PC-3 (cell line): Measurements from ENCODE around the gene MAN1B1. TPM values are rescaled to one million over a fixed set of nuclear protein-coding genes. Genes with fewer than 3 reads are reported as not detected.
"Not testable (repeated sequence)": the region's sequence is repeated elsewhere in the genome, so short reads cannot be mapped to it uniquely, and the experiment has no call there.

Experiments
- ATAC-seq: fragments of 200-7000 bp; cut with Tn5 transposase; 2 replicates; pipeline ENCODE4 v1.9.1; 2020; ENCODE audit warnings: mild to moderate bottlenecking, moderate library complexity
- BruUV-seq: library from RNA; stranded (reverse); fragments of 400-500 nt; replicated peaks from 2 replicates; lab custom pipeline; 2021; lab: Mats Ljungman, UMichigan
- CTCF ChIA-PET: fragments of 300-600 bp; sonication (Branson Sonifier 250); formaldehyde crosslinking; loops from one replicate; lab custom pipeline; 2022; ENCODE audit warnings: antibody characterized with exemption; lab: Charles Lee
- POLR2A ChIA-PET: fragments of 300-600 bp; sonication (Branson Sonifier 250); formaldehyde crosslinking; loops from one replicate; lab custom pipeline; 2022; ENCODE audit warnings: antibody characterized with exemption; ENCODE audit not compliant: unreplicated experiment; lab: Charles Lee
- DNase-seq: peaks from one replicate; pipeline ENCODE4 v3.0.0-alpha.2; 2015
- H2AFZ ChIP-seq: fragments of 300-600 bp; sonication (generic); 2 replicates; pipeline ENCODE4 v1.6.0; 2016; ENCODE audit warnings: antibody characterized with exemption, low read length
- H3F3A ChIP-seq: fragments of 300-600 bp; sonication (generic); one replicate; pipeline ENCODE4 v1.6.0; 2017; ENCODE audit warnings: antibody characterized with exemption, low read length, control low read depth, mild to moderate bottlenecking; ENCODE audit not compliant: unreplicated experiment
- H3K27ac ChIP-seq: fragments of 300-600 bp; sonication (generic); 2 replicates; pipeline ENCODE4 v1.5.1; 2016; ENCODE audit warnings: mild to moderate bottlenecking, low read length
- H3K27me3 ChIP-seq: fragments of 300-600 bp; sonication (generic); 2 replicates; pipeline ENCODE4 v1.6.1; 2016; ENCODE audit warnings: low read length, mixed read lengths
- H3K36me3 ChIP-seq: fragments of 300-600 bp; sonication (generic); 2 replicates; pipeline ENCODE4 v1.6.1; 2016; ENCODE audit warnings: low read depth, mixed run types, low read length, mixed read lengths
- H3K4me1 ChIP-seq: fragments of 300-600 bp; sonication (generic); 2 replicates; pipeline ENCODE4 v1.5.1; 2016; ENCODE audit warnings: low read length; ENCODE audit not compliant: insufficient read depth
- H3K4me2 ChIP-seq: fragments of 300-600 bp; sonication (generic); 2 replicates; pipeline ENCODE4 v1.6.0; 2016; ENCODE audit warnings: low read length
- H3K4me3 ChIP-seq: fragments of 300-600 bp; sonication (generic); 2 replicates; pipeline ENCODE4 v1.5.1; 2016; ENCODE audit warnings: mild to moderate bottlenecking, low read length, mixed read lengths
- H3K79me2 ChIP-seq: fragments of 300-600 bp; sonication (generic); 2 replicates; pipeline ENCODE4 v1.6.1; 2017; ENCODE audit warnings: low read length, mixed read lengths
- H3K9ac ChIP-seq: fragments of 300-600 bp; sonication (generic); 2 replicates; pipeline ENCODE4 v1.6.0; 2016; ENCODE audit warnings: mild to moderate bottlenecking, low read length
- H3K9me2 ChIP-seq: fragments of 300-600 bp; sonication (generic); replicated peaks from 2 replicates; pipeline ENCODE4 v1.6.1; 2016; ENCODE audit warnings: mixed run types, low read length, mixed read lengths
- H3K9me3 ChIP-seq: fragments of 300-600 bp; sonication (generic); 2 replicates; pipeline ENCODE4 v1.6.1; 2016; ENCODE audit warnings: low read length, mixed read lengths
- H4K20me1 ChIP-seq: fragments of 300-600 bp; sonication (generic); 2 replicates; pipeline ENCODE4 v1.6.1; 2016; ENCODE audit warnings: low read length, mixed read lengths
- CTCF ChIP-seq: fragments of 300-600 bp; sonication (generic); conservative IDR thresholded peaks from 2 replicates; pipeline ENCODE4 v1.5.1; 2017; ENCODE audit warnings: antibody characterized with exemption, low read depth, mild to moderate bottlenecking, low read length
- EZH2 ChIP-seq: fragments of 300-600 bp; sonication (generic); IDR thresholded peaks from one replicate; pipeline ENCODE4 v1.6.1; 2017; ENCODE audit warnings: antibody characterized with exemption, mild to moderate bottlenecking, low read length; ENCODE audit not compliant: unreplicated experiment
- EZH2phosphoT487 ChIP-seq: fragments of 300-600 bp; sonication (generic); IDR thresholded peaks from 2 replicates; pipeline ENCODE4 v1.6.1; 2018; ENCODE audit warnings: mild to moderate bottlenecking, antibody characterized with exemption, low read length, borderline replicate concordance
- intact Hi-C: fragments of 100-400 bp; cut with micrococcal nuclease; formaldehyde crosslinking; loops from 2 replicates; pipeline ENCODE4 v1.9.0; 2023
- total RNA-seq: library from RNA; depleted of rRNA; stranded (reverse); fragments of >200 nt; gene quantifications from 2 replicates; pipeline ENCODE4 v1.2.3, GENCODE V29; 2014

The MAN1B1 gene
- total RNA-seq, 1 experiment from 2014 or later = 65.5 TPM

- CTCF ChIA-PET, H2AFZ ChIP-seq, H3K4me3 ChIP-seq, intact Hi-C loops, H3K4me1 ChIP-seq, H3K9me2 ChIP-seq, H3K27ac ChIP-seq, H3K9ac ChIP-seq, H3K27me3 ChIP-seq, H3F3A ChIP-seq, H4K20me1 ChIP-seq, DNase-seq, H3K4me2 ChIP-seq, POLR2A ChIA-PET, H3K9me3 ChIP-seq, H3K36me3 ChIP-seq: not testable (repeated sequence)
- ATAC-seq = peak; percentile 22; the same call in 1 of the 2 replicates
- H3K79me2 ChIP-seq = peaks cover 10% of the 10 kb centered on the region
- TSS peak; percentile 4 for BruUV-seq
Observed at GRCh38 chr9:137121927-137122795, 35.4 kb downstream of the MAN1B1 start.

GRCh38 chr9:137122796-137123467 lies 36.1 kb downstream of the MAN1B1 start:
- intact Hi-C loops, H3K9me2 ChIP-seq, H3K4me2 ChIP-seq, H3K36me3 ChIP-seq, H3K27me3 ChIP-seq, H3F3A ChIP-seq, DNase-seq, H4K20me1 ChIP-seq, H3K9me3 ChIP-seq, H3K4me3 ChIP-seq, H3K9ac ChIP-seq, H3K4me1 ChIP-seq, H2AFZ ChIP-seq, BruUV-seq, ATAC-seq, POLR2A ChIA-PET, CTCF ChIA-PET, H3K27ac ChIP-seq: not testable (repeated sequence)
- peaks cover 18% of the 10 kb centered on the region for H3K79me2 ChIP-seq

GRCh38 chr9:137123468-137123837 lies 36.7 kb downstream of the MAN1B1 start:
- no TSS peak for BruUV-seq
- peaks cover 9% of the 10 kb centered on the region; the same call in 1 of the 2 replicates for H3K4me1 ChIP-seq
- TF ChIP-seq CTCF (no peak), EZH2 (no peak), EZH2phosphoT487 (no peak)

GRCh38 chr9:137123952-137124462 lies 37.2 kb downstream of the MAN1B1 start:
- CTCF ChIA-PET, H3K27ac ChIP-seq, intact Hi-C loops, H3K4me2 ChIP-seq, H3K9me3 ChIP-seq, H3F3A ChIP-seq, H3K4me3 ChIP-seq, H3K36me3 ChIP-seq, ATAC-seq, H3K9ac ChIP-seq, H3K27me3 ChIP-seq, POLR2A ChIA-PET, BruUV-seq, H4K20me1 ChIP-seq, H2AFZ ChIP-seq, H3K9me2 ChIP-seq: not testable (repeated sequence)
- peaks cover 10% of the 10 kb centered on the region; the same call in 1 of the 2 replicates for H3K4me1 ChIP-seq
- H3K79me2 ChIP-seq = peaks cover 29% of the 10 kb centered on the region
- DNase-seq = peak; percentile 51

More at GRCh38 chr9:137123468-137123837, 36.7 kb downstream of the MAN1B1 start:
- Histone ChIP-seq H3K27me3 (no peaks in the 10 kb centered on the region), H3K9ac (no peak overlapping the region), H3K79me2 (peaks cover 23% of the 10 kb centered on the region), H4K20me1 (no peaks in the 10 kb centered on the region), H3K27ac (no peak overlapping the region), H3K9me2 (no peaks in the 10 kb centered on the region), H3K9me3 (no peaks in the 10 kb centered on the region), H3F3A (no peaks in the 10 kb centered on the region), H3K4me3 (no peak overlapping the region), H3K36me3 (no peaks in the 10 kb centered on the region), H3K4me2 (no peak overlapping the region), H2AFZ (no peak overlapping the region)
- ATAC-seq (no peak), DNase-seq (no peak)
- intact Hi-C loops = no loop called here
- ChIA-PET CTCF (no interaction called here), POLR2A (no interaction called here)
